Transverse colon (tissue), 4 donors: Measurements from ENCODE around the gene FTHL17. TPM values are rescaled to one million over a fixed set of nuclear protein-coding genes. Genes with fewer than 3 reads are reported as not detected.

ENCODE experiments used
- DNase-seq: peaks from one replicate; pipeline ENCODE4 v3.0.0-alpha.2; 2019
- H3K27ac ChIP-seq, 4 donors: fragments of 200-600 bp; sonication (generic); 2 replicates each; pipeline ENCODE4 v1.5.1; 2016 to 2018; ENCODE audit warnings: inconsistent platforms in 4 of 4
- H3K27me3 ChIP-seq: fragments of 200-600 bp; sonication (generic); 2 replicates; pipeline ENCODE4 v1.5.1; 2017; ENCODE audit warnings: inconsistent platforms
- H3K36me3 ChIP-seq, 4 donors: fragments of 200-600 bp; sonication (generic); 2 replicates each; pipeline ENCODE4 v1.5.1; 2017 to 2019; ENCODE audit warnings: inconsistent platforms in 4 of 4
- H3K4me1 ChIP-seq, 4 donors: fragments of 200-600 bp; sonication (generic); 2 replicates each; pipeline ENCODE4 v1.5.1; 2017 to 2020; ENCODE audit warnings: inconsistent platforms in 4 of 4
- H3K4me3 ChIP-seq, 4 donors: fragments of 200-600 bp; sonication (generic); 1 replicate in 1 of 4; 2 replicates in 3 of 4; pipeline versions ENCODE4 v1.5.1 to v1.6.1; 2017 to 2019; ENCODE audit warnings: inconsistent platforms in 4 of 4
- H3K9me3 ChIP-seq, 2 donors: fragments of 200-600 bp; sonication (generic); 2 replicates each; pipeline ENCODE4 v1.5.1; 2017 to 2019; ENCODE audit warnings: inconsistent platforms in 2 of 2
- CTCF ChIP-seq, 5 experiments: fragments of 200-600 bp in 3 of 5; fragments of 450-650 bp in 2 of 5; sonication (generic) in 3 of 5; IDR thresholded peaks; 1 replicate in 2 of 5; 2 replicates in 3 of 5; pipeline ENCODE4 v1.5.1; 2016 to 2017; ENCODE audit warnings: antibody characterized with exemption in 5 of 5, inconsistent platforms in 3 of 5, mild to moderate bottlenecking in 2 of 5, moderate library complexity in 1 of 5
- EP300 ChIP-seq: sonication (generic); formaldehyde crosslinking; IDR thresholded peaks from one replicate; pipeline ENCODE4 v1.6.1; 2017; ENCODE audit warnings: antibody characterized with exemption, low read depth
- POLR2A ChIP-seq: fragments of 450-650 bp; IDR thresholded peaks from one replicate; pipeline ENCODE4 v1.6.1; 2016; ENCODE audit warnings: antibody characterized with exemption, mild to moderate bottlenecking, moderate library complexity
- POLR2AphosphoS5 ChIP-seq, 3 donors: sonication (generic); formaldehyde crosslinking; IDR thresholded peaks; one replicate each; pipeline ENCODE4 v1.6.1; 2016; ENCODE audit warnings: antibody characterized with exemption in 3 of 3
- WGBS, 2 donors: methylation state at CpG; one replicate each; pipeline ENCODE4 v1.1.5; 2018; ENCODE audit warnings: low coverage in 1 of 2; 5-methylcytosine and 5-hydroxymethylcytosine counted together
- in situ Hi-C, 4 donors: fragments of 200-750 bp; cut with MboI; loops; one replicate each; pipeline versions ENCODE4 v1.15.0 to v1.15.1; 2017; ENCODE audit warnings: low sequenced_read_pairs in 3 of 4, low pct_ligation_motif_present in 1 of 4, low pct_unique_long_range_greater_than_20kb in 1 of 4
- intact Hi-C: fragments of 100-400 bp; cut with DNase I; formaldehyde crosslinking; loops from one replicate; pipeline ENCODE4 v1.15.1; 2023; ENCODE audit warnings: low total_unique reads
- total RNA-seq, 4 donors: library from RNA; depleted of rRNA; stranded (reverse); fragments of >200 nt; gene quantifications; one replicate each; pipeline ENCODE4 v1.1.0, GENCODE V29; 2016

Gene FTHL17
- total RNA-seq, 4 donors from 2014 or later = not detected

GRCh38 chrX:31074522-31074921 is 2.7 kb upstream of the FTHL17 start:
- H3K27me3 ChIP-seq = no peaks in the 10 kb centered on the region
- H3K27ac ChIP-seq = no peak overlapping the region
- no peaks in the 10 kb centered on the region for H3K4me1 ChIP-seq
- in situ Hi-C loops = no loop called here
- DNase-seq = no peak
- intact Hi-C loops = no loop called here
- H3K9me3 ChIP-seq = no peaks in the 10 kb centered on the region
- no peaks in the 10 kb centered on the region for H3K36me3 ChIP-seq
- no peak for TF ChIP-seq EP300
- no peak for TF ChIP-seq POLR2A
- TF ChIP-seq POLR2AphosphoS5 (IDR thresholded peaks at IDR 0.05) = no peak
- no peak for TF ChIP-seq CTCF (IDR thresholded peaks at IDR 0.05)
- H3K4me3 ChIP-seq = no peak overlapping the region
- WGBS, 2 donors = 62% methylated on average over 2 of the region's 2 CpGs; no CpG with 5 or more reads in 1 of the 2 donors

GRCh38 chrX:31071262-31071661 is 579 bp downstream of the FTHL17 start:
- no peak for DNase-seq
- no peak overlapping the region for H3K27ac ChIP-seq
- intact Hi-C loops (no loop called here), in situ Hi-C loops (no loop called here)
- H3K27me3 ChIP-seq = no peaks in the 10 kb centered on the region
- WGBS, 2 donors = 79 to 83% methylated on average over 1 to 17 of the region's 18 CpGs
- TF ChIP-seq POLR2A (no peak), EP300 (no peak), POLR2AphosphoS5 (IDR thresholded peaks at IDR 0.05) (no peak), CTCF (IDR thresholded peaks at IDR 0.05) (no peak)
- no peaks in the 10 kb centered on the region for H3K9me3 ChIP-seq
- H3K4me3 ChIP-seq = no peak overlapping the region
- no peaks in the 10 kb centered on the region for H3K36me3 ChIP-seq
- no peaks in the 10 kb centered on the region for H3K4me1 ChIP-seq

GRCh38 chrX:31070057-31070468 is 1.8 kb downstream of the FTHL17 start:
- in situ Hi-C loops = no loop called here
- Histone ChIP-seq H3K36me3 (no peaks in the 10 kb centered on the region), H3K27me3 (no peaks in the 10 kb centered on the region), H3K4me3 (no peak overlapping the region), H3K4me1 (no peaks in the 10 kb centered on the region), H3K27ac (no peak overlapping the region), H3K9me3 (no peaks in the 10 kb centered on the region)
- intact Hi-C loops = no loop called here
- no peak for DNase-seq
- TF ChIP-seq POLR2A (no peak), POLR2AphosphoS5 (IDR thresholded peaks at IDR 0.05) (no peak), CTCF (IDR thresholded peaks at IDR 0.05) (no peak), EP300 (no peak)

GRCh38 chrX:31063114-31063513 is 8.7 kb downstream of the FTHL17 start:
- Histone ChIP-seq H3K4me1 (no peaks in the 10 kb centered on the region), H3K9me3 (no peaks in the 10 kb centered on the region), H3K4me3 (no peak overlapping the region), H3K36me3 (no peaks in the 10 kb centered on the region), H3K27me3 (no peaks in the 10 kb centered on the region), H3K27ac (no peak overlapping the region)
- WGBS, 2 donors = 73% methylated on average over 1 of the region's 1 CpG; no CpG with 5 or more reads in 1 of the 2 donors
- TF ChIP-seq EP300 (no peak), CTCF (IDR thresholded peaks at IDR 0.05) (no peak), POLR2AphosphoS5 (IDR thresholded peaks at IDR 0.05) (no peak), POLR2A (no peak)
- DNase-seq = no peak
- in situ Hi-C loops (no loop called here), intact Hi-C loops (no loop called here)
